OCI-LY1 (cell line): ENCODE measurements around the gene PLD2.

Experiments used
- H2AFZ ChIP-seq: fragments of 200-600 bp; sonication (generic), shearing (Covaris generic); 2 replicates; pipeline ENCODE4 v1.6.0; 2014; ENCODE audit warnings: antibody characterized with exemption, mild to moderate bottlenecking, low read length
- H3F3A ChIP-seq: fragments of 200-600 bp; sonication (generic), shearing (Covaris generic); 2 replicates; pipeline ENCODE4 v1.6.0; 2014; ENCODE audit warnings: mild to moderate bottlenecking, antibody characterized with exemption, low read length, moderate library complexity; ENCODE audit not compliant: insufficient read depth
- H3K27ac ChIP-seq: fragments of 200-600 bp; sonication (generic); 2 replicates; pipeline ENCODE4 v1.5.1; 2014; ENCODE audit warnings: low read length, mixed run types, mild to moderate bottlenecking, low read depth; ENCODE audit not compliant: poor library complexity, severe bottlenecking
- H3K27me3 ChIP-seq: fragments of 200-600 bp; sonication (generic); 2 replicates; pipeline ENCODE4 v1.6.0; 2014; ENCODE audit warnings: antibody characterized with exemption, mild to moderate bottlenecking, low read length, moderate library complexity; ENCODE audit not compliant: insufficient read depth
- H3K36me3 ChIP-seq: fragments of 200-600 bp; sonication (generic); 2 replicates; pipeline ENCODE4 v1.6.1; 2014; ENCODE audit warnings: mild to moderate bottlenecking, antibody characterized with exemption, low read length, moderate library complexity, mixed read lengths; ENCODE audit not compliant: insufficient read depth
- H3K4me1 ChIP-seq: fragments of 200-600 bp; sonication (generic); 2 replicates; pipeline ENCODE4 v1.5.1; 2014; ENCODE audit warnings: mild to moderate bottlenecking, low read length, moderate library complexity; ENCODE audit not compliant: insufficient read depth, severe bottlenecking
- H3K4me2 ChIP-seq: fragments of 200-600 bp; sonication (generic), shearing (Covaris generic); 2 replicates; pipeline ENCODE4 v1.6.1; 2014; ENCODE audit warnings: low read length
- H3K4me3 ChIP-seq: fragments of 200-600 bp; sonication (generic); 2 replicates; pipeline ENCODE4 v1.5.1; 2014; ENCODE audit warnings: low read length, low read depth, mild to moderate bottlenecking, mixed read lengths; ENCODE audit not compliant: poor library complexity, severe bottlenecking
- H3K79me2 ChIP-seq: fragments of 200-600 bp; shearing (Covaris generic); 2 replicates; pipeline ENCODE4 v1.6.1; 2016; ENCODE audit warnings: mixed run types, low read length, mixed read lengths; ENCODE audit not compliant: insufficient read depth
- H3K9ac ChIP-seq: fragments of 200-600 bp; sonication (generic), shearing (Covaris generic); 2 replicates; pipeline ENCODE4 v1.6.1; 2014; ENCODE audit warnings: mild to moderate bottlenecking, low read length, mixed read lengths
- H3K9me2 ChIP-seq: fragments of 200-600 bp; sonication (generic), shearing (Covaris generic); 2 replicates; pipeline ENCODE4 v1.6.1; 2014; ENCODE audit warnings: low read depth, mild to moderate bottlenecking, low read length, mixed read lengths
- H3K9me3 ChIP-seq: fragments of 200-600 bp; shearing (Covaris generic); 2 replicates; pipeline ENCODE4 v1.6.1; 2014; ENCODE audit warnings: low read length, mixed read lengths
- H4K20me1 ChIP-seq: fragments of 200-600 bp; sonication (generic), shearing (Covaris generic); 2 replicates; pipeline ENCODE4 v1.6.0; 2016; ENCODE audit warnings: mild to moderate bottlenecking, low read length; ENCODE audit not compliant: insufficient read depth
- CTCF ChIP-seq: fragments of 200-600 bp; sonication (generic), shearing (Covaris generic); IDR thresholded peaks from 2 replicates; pipeline ENCODE4 v1.5.1; 2017; ENCODE audit warnings: mild to moderate bottlenecking, antibody characterized with exemption, low read length, moderate library complexity, mixed read lengths
- EZH2 ChIP-seq: fragments of 200-600 bp; sonication (generic), shearing (Covaris generic); IDR thresholded peaks from 2 replicates; pipeline ENCODE4 v1.8.0; 2017; ENCODE audit warnings: borderline replicate concordance, mixed run types, mild to moderate bottlenecking, antibody characterized with exemption, low read length, moderate library complexity, mixed read lengths

PLD2 gene

DNA sequence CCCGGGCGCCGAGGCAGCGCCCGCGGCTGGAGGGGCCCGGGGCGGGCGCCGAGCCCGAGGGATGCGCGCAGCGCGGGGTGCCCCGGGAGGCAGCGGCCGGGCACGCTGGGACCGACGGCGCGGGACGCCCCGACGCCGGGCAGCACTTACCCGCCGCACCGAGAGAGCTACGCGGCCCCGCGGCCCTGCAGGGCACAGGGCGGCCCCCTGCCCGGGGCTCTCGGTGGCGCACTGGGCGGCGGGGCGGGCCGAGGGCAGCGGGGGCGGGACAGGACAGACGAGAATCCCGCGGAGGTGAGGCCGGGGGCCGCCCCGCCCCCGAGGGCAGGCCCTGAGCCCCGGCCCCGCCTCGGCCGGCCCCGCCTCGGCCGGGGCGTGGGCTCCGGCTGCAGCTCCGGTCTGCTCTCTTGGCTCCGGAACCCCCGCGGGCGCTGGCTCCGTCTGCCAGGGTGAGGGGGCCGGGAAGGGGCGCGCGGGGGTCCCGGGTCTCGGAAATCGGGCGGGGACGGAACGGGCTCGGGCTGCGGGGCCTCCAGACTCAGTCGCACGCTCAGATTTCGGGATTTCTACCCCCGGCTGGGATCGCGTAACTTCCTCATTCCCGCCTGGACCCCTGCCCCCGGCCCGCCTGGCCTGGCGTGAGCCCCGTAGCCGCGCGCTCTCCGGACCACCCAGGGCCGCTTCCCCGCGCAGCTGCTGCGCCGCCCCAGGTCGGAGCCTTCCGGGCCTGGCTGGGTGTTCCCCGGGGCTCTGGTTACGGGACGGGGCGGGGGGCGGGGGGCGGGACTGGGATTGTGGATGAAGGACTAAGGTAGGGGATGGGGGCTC, at the start of gene PLD2:
Gene PLD2, plus strand, starts transcription at position 376 of the 828 bp plus-strand sequence. CDS start 621 bp downstream, outside the sequence.
- peak within 1 kb of the TSS; percentile 84 for H3K4me2 ChIP-seq
- H4K20me1 ChIP-seq = no peaks in the 10 kb centered on the region
- H3F3A ChIP-seq = no peaks in the 10 kb centered on the region
- H3K9me3 ChIP-seq = no peaks in the 10 kb centered on the region
- no peaks in the 10 kb centered on the region for H3K36me3 ChIP-seq
- H3K79me2 ChIP-seq = no peaks in the 10 kb centered on the region
- peaks cover 15% of the 10 kb centered on the region for H3K4me1 ChIP-seq
- H3K4me3 ChIP-seq = peak within 1 kb of the TSS; percentile 68
- TF ChIP-seq CTCF (no peak), EZH2 (no peak)
- peak within 1 kb of the TSS; percentile 67 for H3K9ac ChIP-seq
- no peak within 1 kb of the TSS for H2AFZ ChIP-seq
- no peak within 1 kb of the TSS for H3K27ac ChIP-seq
- no peaks in the 10 kb centered on the region for H3K27me3 ChIP-seq
- no peaks in the 10 kb centered on the region for H3K9me2 ChIP-seq

GRCh38 chr17:4759776-4760236, 47.1 kb upstream of the PLD2 start:
- no peaks in the 10 kb centered on the region for H3K4me1 ChIP-seq
- no peak overlapping the region for H3K4me3 ChIP-seq
- H2AFZ ChIP-seq = no peak overlapping the region
- H3K27me3 ChIP-seq = no peaks in the 10 kb centered on the region
- no peaks in the 10 kb centered on the region for H4K20me1 ChIP-seq
- H3K27ac ChIP-seq = no peak overlapping the region
- H3K9me2 ChIP-seq = no peaks in the 10 kb centered on the region
- no peaks in the 10 kb centered on the region for H3K79me2 ChIP-seq
- no peak overlapping the region for H3K9ac ChIP-seq
- no peak overlapping the region for H3K4me2 ChIP-seq
- no peaks in the 10 kb centered on the region for H3F3A ChIP-seq
- H3K36me3 ChIP-seq = no peaks in the 10 kb centered on the region
- no peaks in the 10 kb centered on the region for H3K9me3 ChIP-seq
- no peak for TF ChIP-seq EZH2
- no peak for TF ChIP-seq CTCF

- no peak overlapping the region for H3K9ac ChIP-seq
- no peaks in the 10 kb centered on the region for H3K9me3 ChIP-seq
- H4K20me1 ChIP-seq = no peaks in the 10 kb centered on the region
- TF ChIP-seq CTCF = no peak
- TF ChIP-seq EZH2 = no peak
- H3K4me1 ChIP-seq = no peaks in the 10 kb centered on the region
- no peak overlapping the region for H2AFZ ChIP-seq
- no peak overlapping the region for H3K4me2 ChIP-seq
- H3F3A ChIP-seq = no peaks in the 10 kb centered on the region
- no peak overlapping the region for H3K27ac ChIP-seq
- no peaks in the 10 kb centered on the region for H3K36me3 ChIP-seq
- no peaks in the 10 kb centered on the region for H3K79me2 ChIP-seq
- H3K4me3 ChIP-seq = no peak overlapping the region
- no peaks in the 10 kb centered on the region for H3K9me2 ChIP-seq
- peaks cover 7% of the 10 kb centered on the region; the same call in 1 of the 2 replicates for H3K27me3 ChIP-seq
Observed at GRCh38 chr17:4764595-4764994, 42.4 kb upstream of the PLD2 start.
